ENCODE measurements around the gene SLC27A1. TPM values are rescaled to one million over a fixed set of nuclear protein-coding genes. Genes with fewer than 3 reads are reported as not detected.
"Not testable (repeated sequence)": the region's sequence is repeated elsewhere in the genome, so short reads cannot be mapped to it uniquely, and the experiment has no call there.

Gene SLC27A1
- total RNA-seq, 1 experiment from 2014 or later, result 6.5 TPM

- Histone ChIP-seq H3K36me3 (peaks cover 80% of the 10 kb centered on the region), H3K27me3 (no peaks in the 10 kb centered on the region), H3K9me3 (peaks cover 17% of the 10 kb centered on the region), H3K4me3 (no peak overlapping the region)
- no peak for DNase-seq
Observed at GRCh38 chr19:17515408-17516149, 45.3 kb downstream of the SLC27A1 start.

- Histone ChIP-seq H3K36me3 (peaks cover 71% of the 10 kb centered on the region), H3K9me3 (peaks cover 17% of the 10 kb centered on the region), H3K27me3 (no peaks in the 10 kb centered on the region), H3K4me3 (no peak overlapping the region)
- DNase-seq, result no peak
Observed at GRCh38 chr19:17517898-17518297, 47.6 kb downstream of the SLC27A1 start.

- DNase-seq, H3K4me3 ChIP-seq, H3K27me3 ChIP-seq: not testable (repeated sequence)
Observed at GRCh38 chr19:17518654-17519053, 48.3 kb downstream of the SLC27A1 start.

GRCh38 chr19:17519967-17520366 is 49.6 kb downstream of the SLC27A1 start:
- Histone ChIP-seq H3K27me3 (no peaks in the 10 kb centered on the region), H3K9me3 (peaks cover 21% of the 10 kb centered on the region), H3K4me3 (no peak overlapping the region), H3K36me3 (peaks cover 59% of the 10 kb centered on the region)
- no peak for DNase-seq

More at GRCh38 chr19:17518654-17519053, 48.3 kb downstream of the SLC27A1 start:
- Histone ChIP-seq H3K9me3 (peaks cover 17% of the 10 kb centered on the region), H3K36me3 (peaks cover 67% of the 10 kb centered on the region)

GRCh38 chr19:17520865-17521264 is 50.5 kb downstream of the SLC27A1 start:
- H3K36me3 ChIP-seq, result peaks cover 50% of the 10 kb centered on the region
- H3K4me3 ChIP-seq, result no peak overlapping the region
- H3K9me3 ChIP-seq, result peaks cover 21% of the 10 kb centered on the region
- no peaks in the 10 kb centered on the region for H3K27me3 ChIP-seq
- no peak for DNase-seq

- no peak for DNase-seq
- Histone ChIP-seq H3K4me3 (no peak overlapping the region), H3K27me3 (no peaks in the 10 kb centered on the region), H3K9me3 (peaks cover 9% of the 10 kb centered on the region), H3K36me3 (peaks cover 28% of the 10 kb centered on the region)
Observed at GRCh38 chr19:17522988-17523872, 52.9 kb downstream of the SLC27A1 start.

GRCh38 chr19:17524651-17525050 is 54.3 kb downstream of the SLC27A1 start:
- Histone ChIP-seq H3K27me3 (0 out of 2 replicates have a peak, but pooled peaks cover 2% of the 10 kb centered on the region), H3K4me3 (no peak overlapping the region), H3K9me3 (peaks cover 16% of the 10 kb centered on the region), H3K36me3 (peaks cover 14% of the 10 kb centered on the region)
- no peak for DNase-seq

GRCh38 chr19:17525141-17525540 is 54.8 kb downstream of the SLC27A1 start:
- H3K9me3 ChIP-seq, result peaks cover 16% of the 10 kb centered on the region
- DNase-seq, result no peak
- H3K36me3 ChIP-seq, result peaks cover 9% of the 10 kb centered on the region
- H3K4me3 ChIP-seq, result no peak overlapping the region
- 0 out of 2 replicates have a peak, but pooled peaks cover 2% of the 10 kb centered on the region for H3K27me3 ChIP-seq

GRCh38 chr19:17526922-17527321 is 56.6 kb downstream of the SLC27A1 start:
- Histone ChIP-seq H3K36me3 (no peaks in the 10 kb centered on the region), H3K4me3 (no peak overlapping the region), H3K27me3 (0 out of 2 replicates have a peak, but pooled peaks cover 2% of the 10 kb centered on the region), H3K9me3 (peaks cover 16% of the 10 kb centered on the region)
- DNase-seq, result no peak

- Histone ChIP-seq H3K27me3 (0 out of 2 replicates have a peak, but pooled peaks cover 2% of the 10 kb centered on the region), H3K4me3 (no peak overlapping the region), H3K36me3 (no peaks in the 10 kb centered on the region), H3K9me3 (peaks cover 16% of the 10 kb centered on the region)
- no peak for DNase-seq
Observed at GRCh38 chr19:17527326-17527725, 57.0 kb downstream of the SLC27A1 start.

GRCh38 chr19:17528610-17529009 is 58.3 kb downstream of the SLC27A1 start:
- Histone ChIP-seq H3K27me3 (0 out of 2 replicates have a peak, but pooled peaks cover 2% of the 10 kb centered on the region), H3K36me3 (no peaks in the 10 kb centered on the region), H3K9me3 (peaks cover 16% of the 10 kb centered on the region), H3K4me3 (no peak overlapping the region)
- DNase-seq, result no peak

- Histone ChIP-seq H3K4me3 (no peak overlapping the region), H3K27me3 (0 out of 2 replicates have a peak, but pooled peaks cover 2% of the 10 kb centered on the region), H3K36me3 (no peaks in the 10 kb centered on the region), H3K9me3 (peaks cover 14% of the 10 kb centered on the region)
- DNase-seq, result no peak
Observed at GRCh38 chr19:17529239-17530158, 59.2 kb downstream of the SLC27A1 start.

GRCh38 chr19:17530586-17530985 is 60.3 kb downstream of the SLC27A1 start:
- H3K36me3 ChIP-seq, result no peaks in the 10 kb centered on the region
- no peak for DNase-seq
- 0 out of 2 replicates have a peak, but pooled peaks cover 2% of the 10 kb centered on the region for H3K27me3 ChIP-seq
- no peak overlapping the region for H3K4me3 ChIP-seq
- H3K9me3 ChIP-seq, result peaks cover 12% of the 10 kb centered on the region

- Histone ChIP-seq H3K27me3 (peaks cover 2% of the 10 kb centered on the region; the same call in 1 of the 2 replicates), H3K9me3 (peaks cover 12% of the 10 kb centered on the region), H3K4me3 (no peak overlapping the region), H3K36me3 (no peaks in the 10 kb centered on the region)
- no peak for DNase-seq
Observed at GRCh38 chr19:17532116-17532515, 61.8 kb downstream of the SLC27A1 start.

GRCh38 chr19:17532557-17532956 is 62.2 kb downstream of the SLC27A1 start:
- peaks cover 2% of the 10 kb centered on the region; the same call in 1 of the 2 replicates for H3K27me3 ChIP-seq
- peaks cover 12% of the 10 kb centered on the region for H3K9me3 ChIP-seq
- no peak overlapping the region for H3K4me3 ChIP-seq
- H3K36me3 ChIP-seq, result no peaks in the 10 kb centered on the region
- DNase-seq, result no peak

GRCh38 chr19:17534767-17535166 is 64.4 kb downstream of the SLC27A1 start:
- H3K36me3 ChIP-seq, result no peaks in the 10 kb centered on the region
- no peaks in the 10 kb centered on the region for H3K9me3 ChIP-seq
- peaks cover 4% of the 10 kb centered on the region; the same call in 1 of the 2 replicates for H3K27me3 ChIP-seq
- no peak for DNase-seq
- H3K4me3 ChIP-seq, result no peak overlapping the region

Measured in MG63 (cell line).